Common myeloid progenitor, CD34-positive (primary cell): ENCODE data around the gene CACNB4.

Source experiments
- CTCF ChIA-PET: fragments of 350-600 bp; sonication (Branson Sonifier 250); formaldehyde crosslinking; loops from one replicate; lab custom pipeline; 2021; ENCODE audit warnings: antibody characterized with exemption; lab: Charles Lee
- POLR2A ChIA-PET: fragments of 350-600 bp; sonication (Branson Sonifier 250); formaldehyde crosslinking; loops from one replicate; lab custom pipeline; 2021; ENCODE audit warnings: antibody characterized with exemption; lab: Charles Lee
- DNase-seq, 3 donors: peaks; one replicate each; pipeline versions ENCODE4 v3.0.0 to v3.0.0-alpha.2; 2013
- H3K27ac ChIP-seq, 2 experiments: 1 replicate in 1 of 2; 2 replicates in 1 of 2; pipeline ENCODE4 v1.7.0; 2013; ENCODE audit warnings: inconsistent platforms in 2 of 2, low read length in 2 of 2, mild to moderate bottlenecking in 2 of 2, low read depth in 1 of 2, moderate library complexity in 1 of 2; ENCODE audit not compliant: severe bottlenecking in 2 of 2, insufficient read depth in 1 of 2, poor library complexity in 1 of 2
- H3K27me3 ChIP-seq, 5 experiments: replicated peaks in 2 of 5; 1 replicate in 3 of 5; 2 replicates in 2 of 5; pipeline versions ENCODE4 v1.6.1 to v1.7.0; 2013; ENCODE audit warnings: low read length in 4 of 5, mild to moderate bottlenecking in 2 of 5, moderate library complexity in 2 of 5, inconsistent platforms in 1 of 5; ENCODE audit not compliant: insufficient read depth in 5 of 5, control insufficient read depth in 4 of 5
- H3K36me3 ChIP-seq, 4 experiments: 1 replicate in 2 of 4; 2 replicates in 2 of 4; pipeline versions ENCODE4 v1.6.1 to v1.7.0; 2013; ENCODE audit warnings: low read length in 3 of 4, control low read depth in 1 of 4, mild to moderate bottlenecking in 1 of 4; ENCODE audit not compliant: control insufficient read depth in 4 of 4, insufficient read depth in 4 of 4
- H3K4me1 ChIP-seq, 4 experiments: 1 replicate in 3 of 4; 2 replicates in 1 of 4; pipeline versions ENCODE4 v1.6.1 to v1.7.1; 2013; ENCODE audit warnings: low read length in 3 of 4, mild to moderate bottlenecking in 3 of 4, control low read depth in 1 of 4, inconsistent platforms in 1 of 4, moderate library complexity in 1 of 4; ENCODE audit not compliant: control insufficient read depth in 4 of 4, insufficient read depth in 4 of 4; ENCODE audit errors: control extremely low read depth in 1 of 4
- H3K4me3 ChIP-seq, 7 experiments: 1 replicate in 4 of 7; 2 replicates in 3 of 7; pipeline versions ENCODE4 v1.5.1 to v1.7.0; 2013; ENCODE audit warnings: mild to moderate bottlenecking in 7 of 7, low read length in 6 of 7, moderate library complexity in 6 of 7, inconsistent platforms in 2 of 7, low read depth in 2 of 7, control low read depth in 1 of 7; ENCODE audit not compliant: insufficient read depth in 4 of 7, control insufficient read depth in 1 of 7; ENCODE audit errors: extremely low read depth in 1 of 7
- H3K9me3 ChIP-seq, 5 experiments: 1 replicate in 4 of 5; 2 replicates in 1 of 5; pipeline versions ENCODE4 v1.6.1 to v1.7.1; 2013; ENCODE audit warnings: low read length in 4 of 5, mild to moderate bottlenecking in 2 of 5, inconsistent platforms in 1 of 5, low read depth in 1 of 5, moderate library complexity in 1 of 5; ENCODE audit not compliant: control insufficient read depth in 4 of 5, insufficient read depth in 2 of 5; ENCODE audit errors: control extremely low read depth in 1 of 5
- WGBS: methylation state at CpG from one replicate; pipeline ENCODE4 v1.1.5; 2013; ENCODE audit not compliant: insufficient coverage; 5-methylcytosine and 5-hydroxymethylcytosine counted together

The CACNB4 gene

GRCh38 chr2:151824886-151825285, 274.0 kb downstream of the CACNB4 start:
- no peak overlapping the region for H3K27ac ChIP-seq
- ChIA-PET POLR2A (no interaction called here), CTCF (interaction anchor here (0.7 kb wide), 1 partner anchor 202 kb away, joined by 3 read pairs; no protein-coding TSS in a partner anchor)
- H3K4me1 ChIP-seq = peaks cover 5 to 24% (median 15%) of the 10 kb centered on the region in 4 experiments
- peaks cover 0 to 8% (median under 1%) of the 10 kb centered on the region in 4 experiments for H3K36me3 ChIP-seq
- WGBS = no CpG with 5 or more reads among the region's 2 CpGs
- H3K9me3 ChIP-seq = no peaks in the 10 kb centered on the region
- no peaks in the 10 kb centered on the region for H3K27me3 ChIP-seq
- no peak for DNase-seq
- H3K4me3 ChIP-seq = no peak overlapping the region

- H3K36me3 ChIP-seq = peaks cover 0 to 8% (median under 1%) of the 10 kb centered on the region in 4 experiments
- no peak overlapping the region for H3K27ac ChIP-seq
- no peak for DNase-seq
- 94% methylated on average over 2 of the region's 6 CpGs for WGBS
- no peaks in the 10 kb centered on the region for H3K27me3 ChIP-seq
- ChIA-PET CTCF (no interaction called here), POLR2A (no interaction called here)
- no peak overlapping the region for H3K4me3 ChIP-seq
- peaks cover 5 to 20% (median 11%) of the 10 kb centered on the region in 4 experiments for H3K4me1 ChIP-seq
- no peaks in the 10 kb centered on the region for H3K9me3 ChIP-seq
These were observed 275.2 kb downstream of the CACNB4 start for GRCh38 chr2:151823651-151824050.

- 100% methylated on average over 2 of the region's 2 CpGs for WGBS
- CTCF ChIA-PET = interaction anchor here (0.7 kb wide), 1 partner anchor 8 kb away, joined by 3 read pairs; the partner anchor contains the start of gene ARL5A
- peaks cover 5 to 24% (median 8%) of the 10 kb centered on the region in 4 experiments for H3K36me3 ChIP-seq
- no peak overlapping the region for H3K27ac ChIP-seq
- DNase-seq = no peak
- H3K4me1 ChIP-seq = peaks cover 0 to 3% (median 1%) of the 10 kb centered on the region in 4 experiments
- POLR2A ChIA-PET = no interaction called here
- H3K4me3 ChIP-seq = no peak overlapping the region
- H3K27me3 ChIP-seq = no peaks in the 10 kb centered on the region
- no peaks in the 10 kb centered on the region for H3K9me3 ChIP-seq
These were observed 278.9 kb downstream of the CACNB4 start for GRCh38 chr2:151819920-151820319.

DNA sequence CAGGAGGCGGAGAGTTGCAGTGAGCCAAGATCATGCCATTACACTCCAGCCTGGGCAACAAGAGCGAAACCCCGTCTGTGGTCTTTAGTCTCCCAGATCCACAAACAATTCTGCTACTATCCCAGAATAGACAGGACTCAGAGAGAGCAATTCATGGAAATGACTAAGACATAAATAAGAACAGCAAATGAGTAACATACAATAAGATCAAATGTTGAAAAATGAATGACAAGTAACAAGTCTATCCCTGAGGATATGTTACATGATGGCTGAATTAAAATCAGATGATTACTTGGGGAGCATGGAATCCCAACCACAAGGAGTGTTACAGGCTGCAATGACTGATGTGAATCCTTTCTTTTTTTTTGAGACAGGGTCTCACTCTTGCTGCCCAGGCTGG, 280.9 kb downstream of the CACNB4 start:
- DNase-seq = no peak
- peaks cover 14 to 37% (median 17%) of the 10 kb centered on the region in 4 experiments for H3K36me3 ChIP-seq
- no peaks in the 10 kb centered on the region for H3K27me3 ChIP-seq
- ChIA-PET CTCF (interaction anchor here (1.5 kb wide), 1 partner anchor 11 kb away, joined by 3 read pairs; no protein-coding TSS in a partner anchor), POLR2A (no interaction called here)
- WGBS = 83% methylated on average over 1 of the region's 3 CpGs
- H3K9me3 ChIP-seq = peaks cover 0 to under 1% (median 0%) of the 10 kb centered on the region in 5 experiments
- H3K4me1 ChIP-seq = peaks cover 0 to 3% (median 1%) of the 10 kb centered on the region in 4 experiments
- H3K4me3 ChIP-seq = no peak overlapping the region
- no peak overlapping the region for H3K27ac ChIP-seq

GRCh38 chr2:151816843-151817242, 282.0 kb downstream of the CACNB4 start:
- H3K27ac ChIP-seq = no peak overlapping the region
- H3K9me3 ChIP-seq = peaks cover 0 to 4% (median 0%) of the 10 kb centered on the region in 5 experiments
- no peaks in the 10 kb centered on the region for H3K27me3 ChIP-seq
- DNase-seq = no peak
- peaks cover 19 to 44% (median 25%) of the 10 kb centered on the region in 4 experiments for H3K36me3 ChIP-seq
- ChIA-PET POLR2A (interaction anchor here (0.6 kb wide), 1 partner anchor 248 kb away, joined by 4 read pairs; no protein-coding TSS in a partner anchor), CTCF (interaction anchor here (0.9 to 1.5 kb wide), 2 partner anchors 10 kb away, joined by 3 to 4 read pairs; no protein-coding TSS in a partner anchor)
- no peak overlapping the region for H3K4me3 ChIP-seq
- WGBS = 88% methylated on average over 1 of the region's 2 CpGs
- H3K4me1 ChIP-seq = peaks cover 0 to 3% (median 1%) of the 10 kb centered on the region in 4 experiments

DNA sequence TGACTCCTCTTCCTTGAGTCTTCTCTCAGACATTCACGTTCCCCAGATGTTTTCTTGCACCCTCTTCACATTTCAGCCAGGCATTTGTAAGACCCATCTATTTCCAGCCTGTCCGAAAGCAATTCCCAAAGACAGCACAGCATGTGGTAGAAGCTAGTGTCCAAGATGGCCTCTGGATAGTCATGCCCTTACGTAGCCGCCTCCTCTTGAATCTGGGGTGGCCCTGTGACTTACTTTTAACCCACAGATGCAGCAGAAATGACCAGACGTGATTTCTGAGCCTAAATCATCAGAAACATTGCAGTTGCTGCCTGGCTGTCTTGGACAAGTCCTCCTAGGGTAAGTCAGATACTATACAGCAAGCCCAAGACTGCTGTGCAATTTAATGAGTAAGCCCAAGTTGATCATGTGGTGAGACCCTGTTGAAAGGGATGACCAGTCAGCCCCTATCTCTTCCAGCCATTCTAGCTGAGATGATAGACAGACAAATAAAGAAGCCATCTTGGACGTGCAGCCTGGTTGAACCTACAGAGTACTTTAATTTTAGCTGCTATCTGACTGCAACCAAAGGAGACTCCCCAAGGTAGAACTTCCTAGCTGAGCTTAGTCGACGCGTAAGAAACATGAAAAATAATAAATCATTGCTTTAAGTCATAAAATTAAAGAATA, 282.9 kb downstream of the CACNB4 start:
- POLR2A ChIA-PET = no interaction called here
- Histone ChIP-seq H3K9me3 (peaks cover 0 to 8% (median 4%) of the 10 kb centered on the region in 5 experiments), H3K36me3 (peaks cover 19 to 52% (median 31%) of the 10 kb centered on the region in 4 experiments), H3K27me3 (no peaks in the 10 kb centered on the region), H3K4me3 (no peak overlapping the region), H3K27ac (no peak overlapping the region), H3K4me1 (peaks cover 0 to 3% (median 1%) of the 10 kb centered on the region in 4 experiments)
- CTCF ChIA-PET = no interaction called here
- 100% methylated on average over 5 of the region's 9 CpGs for WGBS
- DNase-seq = no peak

- POLR2A ChIA-PET = no interaction called here
- no peak overlapping the region for H3K27ac ChIP-seq
- no peak overlapping the region for H3K4me3 ChIP-seq
- H3K36me3 ChIP-seq = peaks cover 23 to 65% (median 37%) of the 10 kb centered on the region in 4 experiments
- 100% methylated on average over 1 of the region's 1 CpG for WGBS
- peaks cover 0 to 8% (median 4%) of the 10 kb centered on the region in 5 experiments for H3K9me3 ChIP-seq
- no peak for DNase-seq
- CTCF ChIA-PET = no interaction called here
- H3K4me1 ChIP-seq = peaks cover 0 to 6% (median 2%) of the 10 kb centered on the region in 4 experiments
- H3K27me3 ChIP-seq = no peaks in the 10 kb centered on the region
These were observed 288.4 kb downstream of the CACNB4 start for GRCh38 chr2:151810489-151810888.
